ENCODE results near the gene BIN1. TPM values are rescaled to one million over a fixed set of nuclear protein-coding genes. Genes with fewer than 3 reads are reported as not detected.

The BIN1 gene
- total RNA-seq, 1 donor from 2014 or later: 26.9 TPM

GRCh38 chr2:127091886-127092285 is 15.1 kb downstream of the BIN1 start:
- no peaks in the 10 kb centered on the region for H3K36me3 ChIP-seq
- no peaks in the 10 kb centered on the region for H3K79me2 ChIP-seq (ENCODE audit: low read depth)
- no peaks in the 10 kb centered on the region for H3K9me3 ChIP-seq (ENCODE audit: low read depth)
- H3K4me3 Mint-ChIP-seq: no peak overlapping the region
- H3K4me2 ChIP-seq: no peak overlapping the region
- DNase-seq (ENCODE audit: low spot score): no peak
- peaks cover 1% of the 10 kb centered on the region for H3F3A ChIP-seq (ENCODE audit: low read depth)
- no peak overlapping the region for H3K9ac ChIP-seq
- H4K20me1 ChIP-seq (ENCODE audit: low read depth): peaks cover 8% of the 10 kb centered on the region
- H3K27ac ChIP-seq: no peak overlapping the region
- H3K27ac Mint-ChIP-seq: no peak overlapping the region
- H3K4me3 ChIP-seq: no peak overlapping the region
- H2AFZ ChIP-seq (replicated peaks): no peak overlapping the region
- H3K4me1 ChIP-seq: peaks cover 26% of the 10 kb centered on the region
- no peaks in the 10 kb centered on the region for H3K27me3 ChIP-seq
- H3K9me3 Mint-ChIP-seq: no peaks in the 10 kb centered on the region
- H3K4me1 Mint-ChIP-seq: peaks cover 50% of the 10 kb centered on the region
- H3K36me3 Mint-ChIP-seq: no peaks in the 10 kb centered on the region
- peaks cover 4% of the 10 kb centered on the region for H3K27me3 Mint-ChIP-seq (ENCODE audit: insufficient read depth, low read depth)
- TF ChIP-seq EZH2 (IDR thresholded peaks at IDR 0.05) (no peak), EZH2phosphoT487 (IDR thresholded peaks at IDR 0.05) (no peak)
- TF ChIP-seq, protein P1, sequence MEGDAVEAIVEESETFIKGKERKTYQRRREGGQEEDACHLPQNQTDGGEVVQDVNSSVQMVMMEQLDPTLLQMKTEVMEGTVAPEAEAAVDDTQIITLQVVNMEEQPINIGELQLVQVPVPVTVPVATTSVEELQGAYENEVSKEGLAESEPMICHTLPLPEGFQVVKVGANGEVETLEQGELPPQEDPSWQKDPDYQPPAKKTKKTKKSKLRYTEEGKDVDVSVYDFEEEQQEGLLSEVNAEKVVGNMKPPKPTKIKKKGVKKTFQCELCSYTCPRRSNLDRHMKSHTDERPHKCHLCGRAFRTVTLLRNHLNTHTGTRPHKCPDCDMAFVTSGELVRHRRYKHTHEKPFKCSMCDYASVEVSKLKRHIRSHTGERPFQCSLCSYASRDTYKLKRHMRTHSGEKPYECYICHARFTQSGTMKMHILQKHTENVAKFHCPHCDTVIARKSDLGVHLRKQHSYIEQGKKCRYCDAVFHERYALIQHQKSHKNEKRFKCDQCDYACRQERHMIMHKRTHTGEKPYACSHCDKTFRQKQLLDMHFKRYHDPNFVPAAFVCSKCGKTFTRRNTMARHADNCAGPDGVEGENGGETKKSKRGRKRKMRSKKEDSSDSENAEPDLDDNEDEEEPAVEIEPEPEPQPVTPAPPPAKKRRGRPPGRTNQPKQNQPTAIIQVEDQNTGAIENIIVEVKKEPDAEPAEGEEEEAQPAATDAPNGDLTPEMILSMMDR (IDR thresholded peaks at IDR 0.05): no peak

DNA sequence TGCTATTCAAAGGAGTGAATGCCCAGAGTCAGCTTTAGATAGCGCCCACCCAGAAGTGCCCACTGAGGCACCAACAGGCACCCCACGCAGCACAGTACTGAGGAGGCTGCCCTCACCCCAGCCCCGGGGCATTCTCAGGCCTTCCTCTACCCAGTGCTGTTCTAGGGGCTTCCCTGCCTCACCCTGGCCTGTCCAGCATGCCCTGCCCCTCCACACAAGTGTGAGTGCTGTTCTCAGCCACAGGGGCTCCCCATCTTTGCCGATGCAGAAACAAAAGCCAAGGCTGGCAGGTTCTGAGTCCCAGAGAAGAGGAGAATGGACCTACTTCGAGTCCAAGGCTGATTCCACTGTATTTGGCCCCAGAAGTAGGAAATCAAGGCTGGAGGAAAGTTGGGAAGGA is 15.8 kb downstream of the BIN1 start:
- no peak overlapping the region for H3K4me2 ChIP-seq
- TF ChIP-seq EZH2 (IDR thresholded peaks at IDR 0.05) (no peak), EZH2phosphoT487 (IDR thresholded peaks at IDR 0.05) (no peak)
- TF ChIP-seq, protein P1 (IDR thresholded peaks at IDR 0.05): no peak
- H3K79me2 ChIP-seq (ENCODE audit: low read depth): peaks cover 3% of the 10 kb centered on the region
- peaks cover 8% of the 10 kb centered on the region for H4K20me1 ChIP-seq (ENCODE audit: low read depth)
- no peak for DNase-seq (ENCODE audit: low spot score)
- no peaks in the 10 kb centered on the region for H3K9me3 ChIP-seq (ENCODE audit: low read depth)
- Mint-ChIP-seq H3K9me3 (no peaks in the 10 kb centered on the region), H3K36me3 (no peaks in the 10 kb centered on the region), H3K27ac (no peak overlapping the region), H3K27me3 (ENCODE audit: insufficient read depth, low read depth) (peaks cover 8% of the 10 kb centered on the region), H3K4me3 (no peak overlapping the region), H3K4me1 (peaks cover 53% of the 10 kb centered on the region)
- no peaks in the 10 kb centered on the region for H3K27me3 ChIP-seq
- peaks cover 29% of the 10 kb centered on the region for H3K4me1 ChIP-seq
- no peak overlapping the region for H2AFZ ChIP-seq (replicated peaks)
- H3K4me3 ChIP-seq: no peak overlapping the region
- peaks cover 4% of the 10 kb centered on the region for H3F3A ChIP-seq (ENCODE audit: low read depth)
- no peaks in the 10 kb centered on the region for H3K36me3 ChIP-seq
- no peak overlapping the region for H3K27ac ChIP-seq
- H3K9ac ChIP-seq: no peak overlapping the region

- Histone ChIP-seq H3K4me1 (peaks cover 27% of the 10 kb centered on the region), H2AFZ (replicated peaks) (no peak overlapping the region), H3K4me3 (no peak overlapping the region), H3K9me3 (ENCODE audit: low read depth) (no peaks in the 10 kb centered on the region), H4K20me1 (ENCODE audit: low read depth) (peaks cover 8% of the 10 kb centered on the region), H3K27me3 (no peaks in the 10 kb centered on the region), H3K36me3 (no peaks in the 10 kb centered on the region), H3K4me2 (no peak overlapping the region), H3K79me2 (ENCODE audit: low read depth) (peaks cover 9% of the 10 kb centered on the region), H3K9ac (no peak overlapping the region), H3K27ac (no peak overlapping the region), H3F3A (ENCODE audit: low read depth) (peaks cover 4% of the 10 kb centered on the region)
- peak overlapping the region; percentile 18 for H3K4me3 Mint-ChIP-seq
- no peaks in the 10 kb centered on the region for H3K9me3 Mint-ChIP-seq
- peaks cover 51% of the 10 kb centered on the region for H3K4me1 Mint-ChIP-seq
- H3K36me3 Mint-ChIP-seq: no peaks in the 10 kb centered on the region
- DNase-seq (ENCODE audit: low spot score): no peak
- H3K27me3 Mint-ChIP-seq (ENCODE audit: insufficient read depth, low read depth): peaks cover 9% of the 10 kb centered on the region
- TF ChIP-seq, protein P1 (IDR thresholded peaks at IDR 0.05): no peak
- TF ChIP-seq EZH2 (IDR thresholded peaks at IDR 0.05) (no peak), EZH2phosphoT487 (IDR thresholded peaks at IDR 0.05) (no peak)
- peak overlapping the region; percentile 28 for H3K27ac Mint-ChIP-seq
These were observed 16.5 kb downstream of the BIN1 start for GRCh38 chr2:127090281-127091120.

All from neural progenitor cell (in vitro differentiated cells).